IgD-negative memory B cell (primary cell): Measurements from ENCODE around the gene TBC1D2B. TPM values are rescaled to one million over a fixed set of nuclear protein-coding genes. Genes with fewer than 3 reads are reported as not detected.
"Not testable (repeated sequence)": the region's sequence is repeated elsewhere in the genome, so short reads cannot be mapped to it uniquely, and the experiment has no call there.

Experiments used
- H3K27ac Mint-ChIP-seq, 3 donors: one replicate each; pipeline ENCODE4 v1.8.0; 2020 to 2022; ENCODE audit warnings: mild to moderate bottlenecking in 3 of 3, mixed read lengths in 3 of 3, moderate library complexity in 1 of 3
- H3K27me3 Mint-ChIP-seq: one replicate; pipeline ENCODE4 v1.8.0; 2021; ENCODE audit warnings: mixed read lengths
- H3K36me3 Mint-ChIP-seq: one replicate; pipeline ENCODE4 v1.8.0; 2020; ENCODE audit warnings: mild to moderate bottlenecking, mixed read lengths
- H3K4me1 Mint-ChIP-seq, 3 donors: one replicate each; pipeline ENCODE4 v1.8.0; 2020 to 2022; ENCODE audit warnings: mixed read lengths in 3 of 3, mild to moderate bottlenecking in 1 of 3
- H3K4me3 Mint-ChIP-seq, 4 donors: one replicate each; pipeline ENCODE4 v1.8.0; 2020 to 2022; ENCODE audit warnings: mild to moderate bottlenecking in 4 of 4, mixed read lengths in 4 of 4, moderate library complexity in 3 of 4
- H3K9me3 Mint-ChIP-seq, 3 donors: one replicate each; pipeline ENCODE4 v1.8.0; 2020 to 2021; ENCODE audit warnings: mixed read lengths in 3 of 3, mild to moderate bottlenecking in 1 of 3
- polyA plus RNA-seq: library from polyadenylated mRNA; unstranded; fragments of 300-500 nt; fragmentation: Illumina TruSeq; gene quantifications from one replicate; pipeline ENCODE4 v1.2.3, GENCODE V29; 2021

The TBC1D2B gene
- polyA plus RNA-seq, 1 donor from 2014 or later: 1.7 TPM

DNA sequence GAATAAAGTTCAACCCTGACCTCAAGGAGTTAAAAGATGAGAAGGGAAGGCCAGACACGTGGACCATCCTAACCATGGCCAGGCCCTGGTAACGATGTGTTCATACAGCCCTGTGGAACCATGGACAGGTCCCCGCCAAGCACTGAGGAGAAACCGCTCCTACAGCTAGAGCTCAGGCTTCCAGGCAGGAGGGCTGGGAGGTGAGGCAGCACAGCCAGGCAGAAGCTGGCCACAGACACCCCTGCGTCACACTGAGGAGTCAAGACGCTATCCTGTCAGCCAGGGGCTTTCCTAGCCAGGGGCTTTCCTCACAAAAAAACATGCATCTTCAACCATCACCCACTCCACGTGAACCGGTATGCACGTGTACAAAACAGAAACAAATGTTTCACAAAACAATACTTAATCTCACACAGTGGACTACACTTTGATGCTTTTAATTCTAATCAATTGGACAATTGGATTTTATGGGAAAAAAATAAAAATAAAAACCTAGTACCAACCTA lies 73.2 kb downstream of the TBC1D2B start:
- H3K9me3 Mint-ChIP-seq: no peaks in the 10 kb centered on the region
- H3K4me3 Mint-ChIP-seq: no peak overlapping the region
- no peak overlapping the region for H3K27ac Mint-ChIP-seq
- peaks cover 11% of the 10 kb centered on the region for H3K36me3 Mint-ChIP-seq
- peaks cover 0 to 2% (median 0%) of the 10 kb centered on the region in 3 donors for H3K4me1 Mint-ChIP-seq
- H3K27me3 Mint-ChIP-seq: no peaks in the 10 kb centered on the region

GRCh38 chr15:78003539-78004008 lies 73.9 kb downstream of the TBC1D2B start:
- H3K9me3 Mint-ChIP-seq: no peaks in the 10 kb centered on the region
- H3K36me3 Mint-ChIP-seq: peaks cover 5% of the 10 kb centered on the region
- H3K4me1 Mint-ChIP-seq: no peaks in the 10 kb centered on the region
- no peak overlapping the region for H3K4me3 Mint-ChIP-seq
- no peaks in the 10 kb centered on the region for H3K27me3 Mint-ChIP-seq
- no peak overlapping the region for H3K27ac Mint-ChIP-seq

DNA sequence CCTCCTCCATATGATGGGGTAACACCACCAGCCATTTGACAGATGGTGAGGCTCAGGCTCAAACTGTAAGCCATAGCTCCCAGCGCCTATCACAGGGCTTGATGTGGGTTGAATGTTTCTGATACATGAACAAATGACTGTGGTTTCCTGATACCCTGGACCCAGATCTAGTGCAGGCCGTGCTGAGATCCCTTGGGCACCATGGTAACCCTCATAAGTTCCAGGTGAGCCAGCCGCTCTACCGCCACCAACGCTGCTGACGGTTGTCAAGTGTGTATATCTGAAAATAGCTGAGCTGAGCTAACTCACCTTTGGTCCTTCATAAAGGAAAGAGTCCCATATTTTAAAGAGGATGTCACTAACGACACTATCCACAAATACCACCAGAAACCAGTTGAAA lies 74.5 kb downstream of the TBC1D2B start:
- Mint-ChIP-seq H3K9me3 (no peaks in the 10 kb centered on the region), H3K27me3 (no peaks in the 10 kb centered on the region), H3K36me3 (peaks cover 5% of the 10 kb centered on the region), H3K4me1 (no peaks in the 10 kb centered on the region), H3K27ac (no peak overlapping the region), H3K4me3 (no peak overlapping the region)

GRCh38 chr15:78001656-78002055 lies 75.9 kb downstream of the TBC1D2B start:
- Mint-ChIP-seq H3K27ac (no peak overlapping the region), H3K4me1 (no peaks in the 10 kb centered on the region), H3K4me3 (no peak overlapping the region), H3K27me3 (no peaks in the 10 kb centered on the region), H3K9me3 (no peaks in the 10 kb centered on the region), H3K36me3 (peaks cover 5% of the 10 kb centered on the region)

GRCh38 chr15:78000927-78001249 lies 76.6 kb downstream of the TBC1D2B start:
- H3K27ac Mint-ChIP-seq: no peak overlapping the region
- no peaks in the 10 kb centered on the region for H3K9me3 Mint-ChIP-seq
- H3K4me1 Mint-ChIP-seq: no peaks in the 10 kb centered on the region
- no peaks in the 10 kb centered on the region for H3K27me3 Mint-ChIP-seq
- peaks cover 3% of the 10 kb centered on the region for H3K36me3 Mint-ChIP-seq
- no peak overlapping the region for H3K4me3 Mint-ChIP-seq

GRCh38 chr15:78000091-78000926 lies 77.2 kb downstream of the TBC1D2B start:
- no peak overlapping the region for H3K27ac Mint-ChIP-seq
- H3K9me3 Mint-ChIP-seq: no peaks in the 10 kb centered on the region
- no peaks in the 10 kb centered on the region for H3K27me3 Mint-ChIP-seq
- no peak overlapping the region for H3K4me3 Mint-ChIP-seq
- H3K4me1 Mint-ChIP-seq: no peaks in the 10 kb centered on the region
- H3K36me3 Mint-ChIP-seq: peaks cover 3% of the 10 kb centered on the region

- H3K4me1 Mint-ChIP-seq: peaks cover 0 to 2% (median 0%) of the 10 kb centered on the region in 3 donors
- H3K4me3 Mint-ChIP-seq: no peak overlapping the region
- H3K27me3 Mint-ChIP-seq: no peaks in the 10 kb centered on the region
- H3K27ac Mint-ChIP-seq: no peak overlapping the region
- no peaks in the 10 kb centered on the region for H3K9me3 Mint-ChIP-seq
- peaks cover 3% of the 10 kb centered on the region for H3K36me3 Mint-ChIP-seq
These were observed 78.0 kb downstream of the TBC1D2B start for GRCh38 chr15:77999486-77999885.

- Mint-ChIP-seq H3K27me3 (no peaks in the 10 kb centered on the region), H3K4me3 (no peak overlapping the region), H3K9me3 (no peaks in the 10 kb centered on the region), H3K4me1 (peaks cover 8 to 11% (median 8%) of the 10 kb centered on the region in 3 donors), H3K27ac (no peak overlapping the region), H3K36me3 (peaks cover 3% of the 10 kb centered on the region)
These were observed 78.9 kb downstream of the TBC1D2B start for GRCh38 chr15:77998592-77998991.

DNA sequence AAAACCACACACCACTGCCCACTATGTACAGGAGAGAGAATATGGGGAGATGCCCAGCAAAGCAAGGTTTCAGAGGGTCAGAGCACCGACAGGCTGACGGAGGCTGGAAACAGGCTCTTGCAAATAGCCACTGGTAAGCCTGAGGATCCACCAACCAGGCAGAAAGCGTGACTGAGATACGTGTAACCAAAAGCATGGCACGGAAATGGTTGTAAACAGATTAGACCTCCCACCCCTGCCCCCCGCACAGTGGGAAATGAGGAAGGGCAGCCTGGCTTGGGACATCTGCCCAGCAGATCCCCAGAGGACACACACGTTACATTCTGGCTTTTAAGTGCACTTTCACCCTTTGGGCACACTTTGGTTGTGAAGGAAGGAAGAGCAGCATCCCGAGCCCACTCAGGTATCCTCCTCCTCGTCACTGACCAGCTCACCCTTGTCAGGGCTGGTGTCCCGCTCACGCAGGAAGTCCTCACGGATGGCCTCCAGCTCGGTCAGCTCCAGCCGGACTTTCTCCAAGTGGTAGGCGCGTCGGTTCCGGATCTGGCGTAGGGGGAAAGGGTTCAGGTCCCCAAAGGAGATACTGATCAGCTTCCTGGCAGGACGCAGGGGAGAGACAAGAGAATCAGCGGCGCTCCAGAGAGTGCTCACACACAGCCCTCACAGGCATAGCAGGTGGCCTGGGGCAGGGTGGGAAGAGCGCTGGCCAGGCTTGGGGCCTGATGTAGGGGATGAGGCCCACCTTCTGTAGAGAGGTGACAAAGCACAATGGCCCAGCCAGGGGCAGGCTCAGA lies 79.6 kb downstream of the TBC1D2B start:
- H3K4me3 Mint-ChIP-seq, H3K27ac Mint-ChIP-seq, H3K27me3 Mint-ChIP-seq, H3K36me3 Mint-ChIP-seq, H3K9me3 Mint-ChIP-seq: not testable (repeated sequence)
- H3K4me1 Mint-ChIP-seq: peaks cover 11 to 17% (median 13%) of the 10 kb centered on the region in 3 donors

DNA sequence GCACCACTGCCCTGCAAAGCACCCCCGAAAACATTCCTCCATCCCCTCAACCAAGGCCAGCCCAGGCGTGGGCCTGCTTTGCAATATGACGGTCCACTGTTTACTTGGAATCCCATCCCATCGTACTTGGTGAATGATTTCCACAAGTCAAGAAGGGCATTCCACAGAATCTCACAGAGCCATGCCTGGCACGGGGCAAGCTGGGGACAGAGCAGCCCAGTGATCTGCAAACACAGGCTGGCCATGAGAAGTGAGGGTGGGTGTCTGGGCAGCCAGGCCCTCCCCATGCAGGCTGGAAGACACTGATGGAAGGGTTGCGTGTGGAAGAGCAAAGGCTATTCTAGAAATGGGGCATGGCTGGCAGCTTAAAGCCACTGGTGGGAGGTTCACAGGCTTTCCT lies 80.3 kb downstream of the TBC1D2B start:
- not testable (repeated sequence) for H3K4me3 Mint-ChIP-seq, H3K36me3 Mint-ChIP-seq, H3K9me3 Mint-ChIP-seq, H3K27ac Mint-ChIP-seq, H3K27me3 Mint-ChIP-seq
- peaks cover 11 to 18% (median 14%) of the 10 kb centered on the region in 3 donors for H3K4me1 Mint-ChIP-seq

GRCh38 chr15:77996713-77997171 lies 80.8 kb downstream of the TBC1D2B start:
- not testable (repeated sequence) for H3K36me3 Mint-ChIP-seq, H3K27me3 Mint-ChIP-seq, H3K27ac Mint-ChIP-seq, H3K9me3 Mint-ChIP-seq, H3K4me3 Mint-ChIP-seq
- H3K4me1 Mint-ChIP-seq: peaks cover 11 to 18% (median 14%) of the 10 kb centered on the region in 3 donors

- H3K36me3 Mint-ChIP-seq, H3K4me3 Mint-ChIP-seq, H3K9me3 Mint-ChIP-seq, H3K27ac Mint-ChIP-seq, H3K27me3 Mint-ChIP-seq: not testable (repeated sequence)
- H3K4me1 Mint-ChIP-seq: peaks cover 14 to 18% (median 14%) of the 10 kb centered on the region in 3 donors
These were observed 81.3 kb downstream of the TBC1D2B start for GRCh38 chr15:77996226-77996625.

DNA sequence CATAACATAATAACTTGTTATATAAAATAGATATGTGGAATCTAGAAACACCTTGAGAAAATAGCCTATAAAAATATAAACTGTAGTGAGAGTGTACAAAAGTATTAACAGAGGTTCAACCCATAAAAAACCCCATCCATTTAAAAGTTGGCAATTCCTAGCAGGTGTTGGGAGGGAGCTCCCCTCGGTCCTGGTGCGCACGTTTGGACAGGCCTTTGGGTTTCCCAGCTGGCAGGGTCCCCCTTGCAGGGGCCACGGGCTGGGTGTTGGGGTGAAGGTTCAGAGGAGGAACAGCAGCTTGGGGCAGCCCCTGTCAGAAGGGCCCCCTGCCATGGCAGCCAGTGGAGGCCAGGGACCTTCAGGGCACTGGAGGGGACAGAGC lies 82.0 kb downstream of the TBC1D2B start:
- not testable (repeated sequence) for H3K36me3 Mint-ChIP-seq, H3K4me3 Mint-ChIP-seq, H3K27me3 Mint-ChIP-seq, H3K9me3 Mint-ChIP-seq
- peak overlapping the region in 1 of 3 donors; percentile 18 for H3K27ac Mint-ChIP-seq
- H3K4me1 Mint-ChIP-seq: peaks cover 14 to 21% (median 19%) of the 10 kb centered on the region in 3 donors

- H3K4me1 Mint-ChIP-seq: peaks cover 14 to 22% (median 21%) of the 10 kb centered on the region in 3 donors
- not testable (repeated sequence) for H3K36me3 Mint-ChIP-seq, H3K9me3 Mint-ChIP-seq, H3K4me3 Mint-ChIP-seq, H3K27me3 Mint-ChIP-seq
- H3K27ac Mint-ChIP-seq: peak overlapping the region in 1 of 3 donors; percentile 18
These were observed 82.5 kb downstream of the TBC1D2B start for GRCh38 chr15:77994893-77995536.
